Loucy (cell line): ENCODE results near the gene SLC8B1.

Source experiments
- H2AFZ ChIP-seq: fragments of 200-600 bp; sonication (generic); 2 replicates; pipeline ENCODE4 v1.6.0; 2016; ENCODE audit warnings: antibody characterized with exemption, mild to moderate bottlenecking, low read length, moderate library complexity
- H3F3A ChIP-seq: fragments of 200-600 bp; 2 replicates; pipeline ENCODE4 v1.6.0; 2016; ENCODE audit warnings: antibody characterized with exemption, low read depth, mild to moderate bottlenecking
- H3K27me3 ChIP-seq: fragments of 200-600 bp; sonication (generic); 2 replicates; pipeline ENCODE4 v1.6.1; 2014; ENCODE audit warnings: low read length, mild to moderate bottlenecking; ENCODE audit not compliant: insufficient read depth, poor library complexity, severe bottlenecking
- H3K36me3 ChIP-seq: fragments of 200-600 bp; sonication (generic); 2 replicates; pipeline ENCODE4 v1.6.1; 2016; ENCODE audit warnings: low read length; ENCODE audit not compliant: insufficient read depth
- H3K4me1 ChIP-seq: fragments of 200-600 bp; sonication (generic); 2 replicates; pipeline ENCODE4 v1.5.1; 2014; ENCODE audit warnings: low read length, mild to moderate bottlenecking; ENCODE audit not compliant: insufficient read depth, poor library complexity, severe bottlenecking
- H3K4me2 ChIP-seq: fragments of 200-600 bp; sonication (generic); 2 replicates; pipeline ENCODE4 v1.6.0; 2014; ENCODE audit warnings: antibody characterized with exemption, low read length, low read depth, mild to moderate bottlenecking; ENCODE audit not compliant: poor library complexity, severe bottlenecking
- H3K4me3 ChIP-seq: fragments of 200-600 bp; sonication (generic); 2 replicates; pipeline ENCODE4 v1.5.1; 2014; ENCODE audit warnings: low read length, mild to moderate bottlenecking, mixed read lengths; ENCODE audit not compliant: poor library complexity, severe bottlenecking
- H3K79me2 ChIP-seq: fragments of 200-600 bp; sonication (generic); 2 replicates; pipeline ENCODE4 v1.6.1; 2014; ENCODE audit warnings: low read length; ENCODE audit not compliant: insufficient read depth
- H3K9ac ChIP-seq: fragments of 200-600 bp; sonication (generic); 2 replicates; pipeline ENCODE4 v1.6.0; 2014; ENCODE audit warnings: mild to moderate bottlenecking, low read depth, low read length, moderate library complexity; ENCODE audit not compliant: poor library complexity, severe bottlenecking
- H3K9me2 ChIP-seq: fragments of 200-600 bp; sonication (generic); replicated peaks from 2 replicates; pipeline ENCODE4 v1.6.1; 2016; ENCODE audit warnings: low read depth, low read length, mixed read lengths
- H3K9me3 ChIP-seq: fragments of 200-600 bp; sonication (generic); 2 replicates; pipeline ENCODE4 v1.6.1; 2014; ENCODE audit warnings: mild to moderate bottlenecking, antibody characterized with exemption, low read length, low read depth; ENCODE audit not compliant: insufficient read depth
- H4K20me1 ChIP-seq: fragments of 200-600 bp; sonication (generic); 2 replicates; pipeline ENCODE4 v1.6.0; 2014; ENCODE audit warnings: antibody characterized with exemption, low read length, mild to moderate bottlenecking; ENCODE audit not compliant: insufficient read depth, poor library complexity, severe bottlenecking
- CTCF ChIP-seq: fragments of 200-600 bp; sonication (generic); conservative IDR thresholded peaks from 2 replicates; pipeline ENCODE4 v1.5.1; 2014; ENCODE audit warnings: mild to moderate bottlenecking, antibody characterized with exemption, low read length
- EZH2phosphoT487 ChIP-seq: fragments of 200-600 bp; IDR thresholded peaks from 2 replicates; pipeline ENCODE4 v1.6.1; 2018; ENCODE audit warnings: antibody characterized with exemption, mild to moderate bottlenecking, moderate library complexity, borderline replicate concordance

SLC8B1 gene

GRCh38 chr12:113302886-113303640, 31.8 kb downstream of the SLC8B1 start:
- H3K9me3 ChIP-seq = no peaks in the 10 kb centered on the region
- H3K9ac ChIP-seq = no peak overlapping the region
- no peak overlapping the region for H3K4me2 ChIP-seq
- no peaks in the 10 kb centered on the region for H4K20me1 ChIP-seq
- H3K9me2 ChIP-seq = no peaks in the 10 kb centered on the region
- H3K4me3 ChIP-seq = no peak overlapping the region
- peaks cover 3% of the 10 kb centered on the region; the same call in 1 of the 2 replicates for H3K36me3 ChIP-seq
- H3K27me3 ChIP-seq = no peaks in the 10 kb centered on the region
- peaks cover 6% of the 10 kb centered on the region for H3K4me1 ChIP-seq
- TF ChIP-seq CTCF = no peak
- TF ChIP-seq EZH2phosphoT487 = no peak
- no peak overlapping the region for H2AFZ ChIP-seq
- H3K79me2 ChIP-seq = no peaks in the 10 kb centered on the region
- no peaks in the 10 kb centered on the region for H3F3A ChIP-seq

GRCh38 chr12:113302466-113302865, 32.4 kb downstream of the SLC8B1 start:
- H2AFZ ChIP-seq = no peak overlapping the region

DNA sequence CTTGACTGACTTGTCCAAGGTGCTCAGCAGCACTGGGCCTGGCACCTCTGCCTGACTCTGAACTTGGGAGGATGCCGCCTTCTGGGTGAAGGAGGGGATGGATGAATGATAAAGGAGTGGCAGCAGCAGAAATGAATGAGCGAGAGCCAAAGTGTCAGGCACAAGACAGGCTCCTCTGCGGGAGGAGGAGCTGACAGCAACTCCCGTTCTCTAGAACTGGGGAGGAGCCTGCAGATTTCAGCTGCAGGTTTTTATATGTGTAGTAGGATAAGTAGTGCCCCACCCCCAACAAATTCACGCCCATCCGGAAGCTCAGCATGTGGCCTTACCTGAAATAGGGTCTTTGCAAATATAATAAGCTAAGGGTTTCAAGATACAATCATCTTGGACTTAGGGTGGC, 33.1 kb downstream of the SLC8B1 start:
- no peaks in the 10 kb centered on the region for H3K9me2 ChIP-seq
- TF ChIP-seq CTCF = no peak
- TF ChIP-seq EZH2phosphoT487 = no peak
- H3K9me3 ChIP-seq = no peaks in the 10 kb centered on the region
- H3K79me2 ChIP-seq = no peaks in the 10 kb centered on the region
- H3K4me1 ChIP-seq = peaks cover 6% of the 10 kb centered on the region
- H3K27me3 ChIP-seq = no peaks in the 10 kb centered on the region
- H3K36me3 ChIP-seq = peaks cover 3% of the 10 kb centered on the region; the same call in 1 of the 2 replicates
- no peak overlapping the region for H3K4me2 ChIP-seq
- no peaks in the 10 kb centered on the region for H3F3A ChIP-seq
- H4K20me1 ChIP-seq = no peaks in the 10 kb centered on the region
- no peak overlapping the region for H3K9ac ChIP-seq
- H2AFZ ChIP-seq = no peak overlapping the region
- H3K4me3 ChIP-seq = no peak overlapping the region

More at GRCh38 chr12:113302466-113302865, 32.4 kb downstream of the SLC8B1 start:
- Histone ChIP-seq H4K20me1 (no peaks in the 10 kb centered on the region), H3K27me3 (no peaks in the 10 kb centered on the region), H3K4me2 (no peak overlapping the region), H3K79me2 (no peaks in the 10 kb centered on the region), H3K9ac (no peak overlapping the region), H3F3A (no peaks in the 10 kb centered on the region), H3K36me3 (peaks cover 3% of the 10 kb centered on the region; the same call in 1 of the 2 replicates), H3K9me3 (no peaks in the 10 kb centered on the region), H3K9me2 (no peaks in the 10 kb centered on the region), H3K4me1 (peaks cover 6% of the 10 kb centered on the region), H3K4me3 (no peak overlapping the region)
- TF ChIP-seq CTCF (no peak), EZH2phosphoT487 (no peak)
